Measurements from ENCODE around the gene MLF2. TPM values are rescaled to one million over a fixed set of nuclear protein-coding genes. Genes with fewer than 3 reads are reported as not detected.

Gene MLF2
- total RNA-seq, 4 donors from 2014 or later, result 158 to 170 (median 162) TPM

DNA sequence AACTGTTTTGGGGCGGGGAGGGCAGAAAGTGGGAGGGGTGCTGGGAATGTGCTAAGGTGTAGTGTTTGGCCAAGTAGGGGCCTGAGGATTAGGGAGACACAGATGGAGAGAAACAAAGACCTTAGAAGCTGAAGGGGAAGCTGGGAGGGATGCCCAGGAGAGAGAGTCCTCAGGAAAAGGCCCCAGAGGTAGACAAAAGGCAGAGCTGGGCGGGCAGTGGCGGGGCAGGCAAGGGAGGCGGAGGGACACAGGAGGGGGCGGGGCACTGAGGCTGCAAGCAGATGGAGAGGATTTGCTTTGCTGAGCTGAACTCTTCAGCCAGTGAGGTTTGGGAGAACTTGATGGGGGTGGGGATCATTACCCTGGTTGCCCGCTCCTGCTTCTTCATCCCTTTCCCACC, 16.0 kb upstream of the MLF2 start:
- peak overlapping the region in 3 of 4 donors; percentile 73 to 85 (median 83) for H3K4me3 ChIP-seq
- H3K27me3 ChIP-seq, result peaks cover 0 to 9% (median 0%) of the 10 kb centered on the region in 4 donors
- no peak for DNase-seq
- no peaks in the 10 kb centered on the region for H3K9me3 ChIP-seq
- H3K36me3 ChIP-seq, result peaks cover 4 to 21% (median 4%) of the 10 kb centered on the region in 3 donors
- intact Hi-C loops (cut with DNase I), result no loop called here
- TF ChIP-seq POLR2A (IDR thresholded peaks at IDR 0.05), result no peak
- no peak for TF ChIP-seq CTCF (IDR thresholded peaks at IDR 0.05)
- WGBS, 2 donors, result 19 to 40% methylated on average over 3 to 4 of the region's 6 CpGs
- H3K4me1 ChIP-seq, result peaks cover 46 to 89% (median 55%) of the 10 kb centered on the region in 3 donors
- H3K27ac ChIP-seq, result peak overlapping the region; percentile 95 to 99 (median 98)

DNA sequence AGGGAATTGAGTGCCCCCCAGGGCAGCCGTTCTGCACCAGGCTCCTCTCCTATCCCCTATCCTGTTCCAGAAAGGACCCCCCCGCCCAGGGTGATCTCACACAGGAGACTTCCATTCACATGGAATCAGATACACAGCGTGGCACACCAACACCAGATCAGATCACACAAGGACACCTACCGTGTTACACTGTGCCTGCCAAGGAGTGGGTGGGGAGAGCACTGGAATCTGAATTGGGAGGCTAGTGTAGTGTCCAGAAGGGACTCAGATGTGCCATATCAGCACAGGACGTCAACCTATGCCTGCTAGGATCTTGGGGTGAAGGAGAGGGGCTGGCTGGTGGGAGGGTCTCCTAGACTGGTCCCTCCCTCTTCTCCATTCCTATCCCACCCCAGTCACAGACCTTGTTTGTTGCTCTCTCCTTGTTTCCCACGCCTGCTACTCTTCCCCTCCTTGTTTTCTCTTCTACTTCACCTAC, 15.5 kb upstream of the MLF2 start:
- intact Hi-C loops (cut with DNase I), result no loop called here
- Histone ChIP-seq H3K9me3 (no peaks in the 10 kb centered on the region), H3K4me3 (peak overlapping the region; percentile 73 to 85 (median 84)), H3K27ac (peak overlapping the region; percentile 95 to 99 (median 98)), H3K27me3 (peaks cover 0 to 6% (median 0%) of the 10 kb centered on the region in 4 donors), H3K4me1 (peaks cover 51 to 89% (median 52%) of the 10 kb centered on the region in 3 donors), H3K36me3 (peaks cover 4 to 21% (median 4%) of the 10 kb centered on the region in 3 donors)
- DNase-seq, result no peak
- no peak for TF ChIP-seq CTCF (IDR thresholded peaks at IDR 0.05)
- WGBS, 2 donors, result 21 to 23% methylated on average over 2 to 4 of the region's 6 CpGs

GRCh38 chr12:6767353-6768319, 14.7 kb upstream of the MLF2 start:
- TF ChIP-seq CTCF (IDR thresholded peaks at IDR 0.05) (no peak), POLR2A (IDR thresholded peaks at IDR 0.05) (no peak)
- Histone ChIP-seq H3K4me1 (peaks cover 51 to 90% (median 52%) of the 10 kb centered on the region in 3 donors), H3K36me3 (peaks cover 4 to 21% (median 4%) of the 10 kb centered on the region in 3 donors), H3K27me3 (no peaks in the 10 kb centered on the region), H3K27ac (peak overlapping the region; percentile 95 to 99 (median 98)), H3K9me3 (no peaks in the 10 kb centered on the region), H3K4me3 (peak overlapping the region; percentile 73 to 85 (median 84))
- intact Hi-C loops (cut with DNase I), result no loop called here
- WGBS, 2 donors, result 5 to 11% methylated on average over 17 to 29 of the region's 44 CpGs
- DNase-seq, result no peak

GRCh38 chr12:6766651-6767349, 13.9 kb upstream of the MLF2 start:
- intact Hi-C loops (cut with DNase I), result no loop called here
- Histone ChIP-seq H3K4me3 (peak overlapping the region; percentile 73 to 85 (median 84)), H3K36me3 (peaks cover 4 to 21% (median 4%) of the 10 kb centered on the region in 3 donors), H3K9me3 (no peaks in the 10 kb centered on the region), H3K27me3 (no peaks in the 10 kb centered on the region), H3K27ac (peak overlapping the region; percentile 95 to 99 (median 98)), H3K4me1 (peaks cover 49 to 83% (median 50%) of the 10 kb centered on the region in 3 donors)
- WGBS, 2 donors, result 0% methylated on average over 16 to 20 of the region's 88 CpGs
- TF ChIP-seq CTCF (IDR thresholded peaks at IDR 0.05) (peak; percentile 49 to 86 (median 78)), POLR2A (IDR thresholded peaks at IDR 0.05) (peak in 1 of 4 donors; percentile 15)
- DNase-seq, result no peak
